Stimulated activated CD8-positive, alpha-beta memory T cell treated with anti-CD3 and anti-CD28 coated beads, Interleukin-2, amount 100 ng/mL, for 48 hours (primary cell): ENCODE data around the gene PHACTR2.
"Not testable (repeated sequence)": the region's sequence is repeated elsewhere in the genome, so short reads cannot be mapped to it uniquely, and the experiment has no call there.

Experiments used
- DNase-seq, 2 donors: peaks; one replicate each; pipeline ENCODE4 v3.0.0-alpha.2; 2020; ENCODE audit warnings: low read depth in 2 of 2

Gene PHACTR2

DNA sequence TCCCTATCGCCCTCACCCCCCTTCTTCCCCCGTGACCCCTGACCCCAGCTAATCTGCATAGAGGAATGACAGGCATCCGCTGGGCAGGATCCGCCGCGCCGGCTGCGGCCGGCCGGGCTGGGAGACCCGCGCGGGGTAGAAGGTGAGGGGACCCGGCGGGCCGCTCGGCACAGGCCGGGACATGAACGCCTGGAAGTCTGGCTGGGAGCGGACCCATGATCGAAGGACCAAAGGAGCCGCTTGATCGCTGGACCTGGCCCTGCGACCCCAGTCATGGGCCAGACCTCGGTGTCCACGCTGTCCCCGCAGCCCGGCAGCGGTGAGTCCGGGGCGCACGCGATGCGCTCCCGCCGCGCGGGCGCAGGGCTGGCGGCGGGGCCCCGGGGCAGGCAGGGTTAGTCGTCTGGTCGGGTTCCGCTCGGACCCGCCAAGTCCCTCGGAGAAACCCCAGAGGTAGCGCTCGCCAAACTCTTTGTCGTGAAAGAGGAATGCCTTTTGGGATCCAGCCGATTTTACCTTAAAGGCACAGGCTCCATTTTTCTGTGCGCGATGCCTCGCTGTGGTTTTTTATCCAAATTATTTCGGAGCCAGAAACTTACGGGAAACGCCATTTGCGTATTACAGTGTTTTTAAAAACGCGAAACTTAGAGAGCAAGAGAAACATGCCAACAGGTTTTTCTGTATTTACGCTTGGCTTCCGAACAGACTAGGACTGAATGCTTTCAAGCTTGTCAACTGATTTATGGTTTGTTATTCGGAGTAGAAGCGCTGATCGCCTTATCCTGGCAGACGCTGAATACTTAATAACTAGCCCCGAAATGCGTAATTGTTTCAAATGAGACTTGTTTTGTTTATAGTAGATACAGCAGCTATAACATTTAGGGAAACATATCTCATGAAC, at the start of gene PHACTR2:
TSS of gene PHACTR2 (plus strand) at position 75 of the 901 bp plus-strand sequence. CDS start at position 274, 199 bp downstream.
- peak; percentile 27 to 35 for DNase-seq

DNA sequence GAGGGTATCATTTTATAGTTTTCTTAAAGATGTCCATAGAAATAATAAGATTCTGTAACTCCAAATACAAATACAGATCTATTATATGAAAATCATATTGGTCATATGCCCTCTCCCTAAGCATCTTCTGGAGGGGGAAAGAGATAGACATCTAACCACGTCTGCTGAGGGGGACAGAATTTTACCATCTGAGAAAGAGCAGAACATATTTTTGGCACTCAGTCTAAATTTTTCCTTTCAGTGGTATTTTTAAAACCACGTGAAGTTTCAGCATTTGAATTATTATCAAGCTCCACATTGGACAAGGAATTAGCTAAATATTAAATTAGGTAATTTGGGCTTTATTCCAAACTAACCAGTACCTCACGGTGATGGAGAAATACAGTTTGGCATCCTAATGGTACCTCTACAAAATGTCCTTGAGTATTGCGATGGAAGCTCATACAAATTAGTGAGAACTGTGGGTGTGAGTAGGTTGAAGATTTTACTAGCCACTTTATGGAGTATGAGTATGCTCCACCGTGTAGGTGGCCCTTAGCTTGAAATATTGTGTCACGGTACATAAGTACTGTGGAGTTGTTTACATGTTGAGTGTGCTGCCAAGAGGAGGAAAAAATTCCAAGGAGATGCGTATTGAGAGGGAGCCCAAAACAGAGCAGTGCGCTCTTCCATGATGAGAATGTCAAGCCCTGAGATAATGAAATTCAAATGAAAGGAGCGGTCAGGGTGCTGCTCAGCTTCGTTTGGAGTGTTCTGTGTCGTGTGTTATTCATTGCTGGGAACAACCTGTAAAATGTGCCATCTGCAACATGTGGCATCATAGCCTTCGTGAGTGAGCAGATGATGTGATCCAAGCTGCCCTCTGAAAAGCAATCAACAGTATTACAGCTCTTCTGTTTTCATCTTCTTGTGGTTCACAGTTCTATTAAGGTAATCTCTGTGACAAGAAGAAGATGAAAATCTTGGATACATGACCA, 48.4 kb upstream of the PHACTR2 start:
- DNase-seq: no peak

DNA sequence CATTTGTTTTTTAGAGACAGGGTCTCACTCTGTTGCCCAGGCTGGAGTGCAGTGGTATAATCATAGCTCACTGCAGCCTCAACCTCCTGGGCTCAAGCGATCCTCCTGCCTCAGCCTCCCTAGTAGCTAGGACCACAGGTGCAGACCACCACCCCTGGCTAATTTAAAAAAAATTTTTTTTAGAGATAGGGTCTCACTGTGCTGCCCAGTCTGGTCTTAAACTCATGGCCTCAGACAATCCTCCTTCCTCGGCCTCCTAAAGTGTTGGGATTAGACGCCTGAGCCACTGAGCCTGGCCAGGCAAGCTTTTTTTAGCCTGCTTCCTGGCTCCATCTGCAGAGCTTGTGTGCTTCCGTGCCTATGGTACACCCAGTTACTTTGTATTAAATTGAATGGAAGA, 46.6 kb upstream of the PHACTR2 start:
- not testable (repeated sequence) for DNase-seq

DNA sequence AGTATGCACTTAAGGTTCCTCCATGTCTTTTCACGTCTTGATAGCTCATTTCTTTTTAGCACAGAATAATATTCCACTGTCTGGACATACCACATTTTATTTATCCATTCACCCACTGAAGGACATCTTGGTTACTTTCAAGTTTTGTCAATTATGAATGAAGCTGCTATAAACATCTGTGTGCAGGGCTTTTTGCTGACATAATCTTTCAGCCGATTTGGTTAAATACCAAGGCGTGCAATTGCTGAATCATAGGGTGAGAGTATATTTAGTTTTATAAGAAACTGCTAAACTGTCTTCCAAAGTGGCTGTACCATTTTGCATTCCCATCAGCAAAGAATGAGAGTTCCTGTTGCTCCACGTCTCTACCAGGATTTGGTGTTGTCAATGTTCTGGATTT, 44.9 kb upstream of the PHACTR2 start:
- DNase-seq: no peak

DNA sequence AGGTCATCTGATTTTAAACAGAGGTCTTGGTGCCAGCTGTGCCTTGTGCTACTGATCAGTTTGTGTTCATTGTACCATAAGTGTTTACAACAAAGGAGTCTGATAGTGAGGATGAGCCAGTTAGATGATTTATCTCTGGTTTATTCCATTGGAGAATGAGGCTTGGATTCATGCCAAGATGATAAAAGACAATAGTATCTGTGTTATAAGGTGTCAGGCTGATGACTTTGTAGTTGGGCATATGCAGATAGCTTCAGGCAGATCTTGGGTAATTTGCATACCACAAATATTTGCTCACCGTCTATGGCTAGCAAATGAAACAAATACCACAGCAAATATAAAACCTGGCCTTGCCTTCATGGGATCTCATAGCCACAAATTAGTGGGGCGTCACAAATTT, 43.3 kb upstream of the PHACTR2 start:
- no peak for DNase-seq

DNA sequence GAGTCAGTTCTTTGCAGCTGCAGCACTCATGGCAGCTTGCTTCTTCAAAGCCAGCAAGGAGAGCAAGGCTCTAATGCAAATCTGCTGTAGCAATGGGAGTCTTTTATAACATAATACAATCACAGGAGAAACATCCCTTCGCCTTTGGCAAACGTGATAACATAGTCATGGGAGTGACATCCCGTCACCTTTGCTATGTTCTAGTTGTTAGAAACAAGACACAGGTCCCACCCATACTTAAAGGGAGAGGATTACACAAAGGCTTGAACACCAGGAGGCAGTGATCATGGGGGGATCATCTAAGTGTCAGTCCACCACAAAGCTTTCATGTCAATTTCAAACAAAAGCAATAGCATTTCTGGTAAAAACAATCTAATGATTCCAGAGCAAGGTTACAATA, 40.1 kb upstream of the PHACTR2 start:
- DNase-seq: no peak

DNA sequence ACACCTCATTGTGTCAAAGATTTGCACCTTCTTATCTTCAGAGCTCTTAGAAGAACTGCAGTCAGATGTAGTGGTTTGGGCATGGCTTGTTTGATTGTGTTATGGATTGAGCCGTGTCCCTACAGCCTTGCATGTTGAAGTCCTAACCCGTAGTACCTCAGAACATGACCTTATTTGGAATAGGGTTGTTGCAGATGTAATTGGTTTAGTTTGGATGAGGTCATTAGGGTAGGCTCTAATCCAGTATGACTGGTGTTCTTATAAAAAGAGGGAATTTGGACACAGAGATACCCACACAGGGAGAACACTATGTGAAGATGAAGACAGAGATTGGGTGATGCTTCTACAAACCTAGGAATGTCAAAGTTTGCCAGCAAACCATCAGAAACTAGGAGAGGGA, 35.4 kb upstream of the PHACTR2 start:
- DNase-seq: no peak

DNA sequence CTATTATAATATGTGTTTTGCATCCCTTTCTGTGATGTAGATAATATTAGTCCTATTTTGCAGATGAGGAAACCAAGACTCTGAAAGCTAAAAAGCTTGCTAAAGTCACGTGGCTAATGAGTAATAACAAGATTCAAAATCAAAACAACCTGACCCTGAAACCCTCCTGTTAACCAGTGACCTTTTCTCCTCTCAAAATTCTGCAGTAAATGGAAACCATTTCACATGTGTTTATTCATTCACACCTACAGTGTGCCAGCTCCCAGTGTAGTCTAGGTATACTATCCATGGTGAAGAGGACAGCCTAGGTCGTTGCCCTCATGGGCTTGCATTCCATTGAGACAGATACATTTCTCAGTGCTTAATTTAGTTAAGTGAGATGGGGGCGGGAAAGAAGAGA, 30.6 kb upstream of the PHACTR2 start:
- DNase-seq: no peak

DNA sequence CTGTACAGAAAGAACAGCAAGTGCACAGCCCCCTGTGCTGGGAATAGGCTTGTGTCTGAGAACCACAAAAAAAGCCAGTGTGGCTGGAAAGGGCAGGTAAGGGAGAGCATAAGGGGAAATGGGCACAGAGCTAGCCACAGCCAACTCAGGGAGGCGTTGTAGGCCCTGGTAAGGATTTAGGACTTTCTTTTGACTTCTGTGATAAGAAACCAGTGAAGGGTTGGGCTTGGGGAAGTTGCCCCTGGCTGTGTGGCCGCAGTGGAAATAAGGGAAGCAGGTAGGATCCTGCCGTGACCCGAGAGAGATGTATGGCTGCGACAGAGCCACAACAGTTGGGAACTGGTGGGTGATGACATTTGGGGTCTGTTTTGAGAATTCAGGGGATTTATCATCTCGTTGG, 30.0 kb upstream of the PHACTR2 start:
- no peak for DNase-seq

DNA sequence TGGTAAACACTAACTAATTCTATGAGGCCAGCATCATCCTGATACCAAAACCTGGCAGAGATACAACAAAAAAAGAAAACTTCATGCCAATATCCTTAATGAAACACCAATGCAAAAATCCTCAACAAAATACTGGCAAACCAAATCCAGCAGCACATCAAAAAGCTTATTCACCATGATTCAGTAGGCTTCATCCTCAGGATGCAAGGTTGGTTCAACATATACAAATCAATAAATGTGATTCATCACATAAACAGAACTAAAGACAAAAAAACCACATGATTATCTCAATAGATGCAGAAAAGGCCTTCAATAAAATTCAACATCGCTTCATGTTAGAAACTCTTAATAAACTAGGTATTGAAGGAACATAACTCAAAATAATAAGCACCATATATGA, 28.4 kb upstream of the PHACTR2 start:
- not testable (repeated sequence) for DNase-seq

DNA sequence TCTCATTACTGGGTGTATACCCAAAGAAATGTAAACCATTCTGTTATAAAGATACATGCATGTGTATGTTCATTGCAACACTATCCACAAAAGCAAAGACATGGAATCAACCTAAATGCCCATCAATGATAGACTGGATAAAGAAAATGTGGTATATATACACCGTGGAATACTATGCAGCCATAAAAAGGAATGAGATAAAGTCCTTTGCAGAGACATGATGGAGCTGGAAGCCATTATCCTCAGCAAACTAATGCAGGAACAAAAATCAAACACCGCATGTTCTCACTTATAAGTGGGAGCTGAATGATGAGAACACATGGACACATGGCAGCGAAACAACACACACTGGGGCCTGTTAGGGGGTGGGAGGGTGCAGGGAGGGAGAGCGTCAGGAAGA, 26.4 kb upstream of the PHACTR2 start:
- DNase-seq: not testable (repeated sequence)

DNA sequence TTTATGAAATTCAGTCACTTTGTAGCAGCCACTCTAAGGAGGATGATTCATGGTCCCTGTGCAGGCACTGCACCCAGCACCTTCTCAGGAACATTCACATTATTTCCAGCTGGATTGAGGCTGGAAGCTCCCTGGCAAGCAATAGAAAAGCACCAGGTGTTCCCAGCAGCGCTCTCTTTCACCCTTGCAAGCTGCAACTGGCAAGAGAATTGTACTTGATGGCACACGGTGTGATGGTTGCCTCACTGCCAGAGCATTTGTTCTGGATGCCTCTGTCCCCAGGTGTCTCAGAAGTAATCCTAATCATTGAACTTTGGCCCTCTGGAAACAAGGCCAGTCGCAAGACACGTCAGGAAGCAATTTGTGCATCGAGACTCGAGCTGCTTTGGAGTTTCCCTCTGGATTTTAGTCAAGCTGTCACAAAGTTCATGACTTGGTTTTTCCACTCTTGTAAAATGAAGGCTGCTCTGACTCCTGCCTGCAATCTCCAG, 24.9 kb upstream of the PHACTR2 start:
- DNase-seq: no peak

DNA sequence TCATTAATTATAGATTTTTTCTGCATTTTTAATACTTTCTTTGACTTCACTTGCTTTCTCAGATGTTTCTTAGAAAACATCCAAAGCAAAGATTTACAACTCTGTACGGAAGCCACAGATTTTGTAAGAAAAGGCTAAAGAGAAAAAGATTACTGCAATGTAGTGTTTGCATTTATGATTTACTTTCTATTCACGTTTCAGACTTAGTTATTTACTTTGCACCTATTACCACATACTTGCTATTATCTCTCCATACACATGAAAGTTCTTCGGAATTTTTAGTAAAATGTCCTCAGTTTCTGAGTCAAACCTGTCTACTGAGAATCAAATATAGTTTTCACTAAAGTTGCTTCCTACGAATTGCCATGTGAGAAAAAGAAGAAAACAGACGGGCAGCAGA, 22.2 kb upstream of the PHACTR2 start:
- DNase-seq: no peak

DNA sequence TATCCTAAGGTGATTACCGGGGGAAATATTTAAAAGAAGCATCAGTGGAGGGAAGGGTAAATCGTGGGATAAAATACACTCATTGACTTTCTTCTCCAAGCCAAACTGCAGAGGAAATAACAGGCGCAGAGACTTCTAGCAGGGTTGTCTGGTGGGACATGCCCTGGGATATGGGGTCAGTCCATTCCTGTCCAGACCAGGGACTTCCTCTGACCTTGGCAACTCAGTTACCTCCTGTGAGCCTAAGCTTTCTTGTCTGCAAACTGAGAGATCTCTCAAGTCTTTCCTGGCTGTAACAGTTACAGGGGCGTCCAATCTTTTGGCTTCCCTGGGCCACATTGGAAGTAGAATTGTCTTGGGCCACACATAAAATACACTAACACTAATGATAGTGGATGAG, 21.7 kb upstream of the PHACTR2 start:
- no peak for DNase-seq

DNA sequence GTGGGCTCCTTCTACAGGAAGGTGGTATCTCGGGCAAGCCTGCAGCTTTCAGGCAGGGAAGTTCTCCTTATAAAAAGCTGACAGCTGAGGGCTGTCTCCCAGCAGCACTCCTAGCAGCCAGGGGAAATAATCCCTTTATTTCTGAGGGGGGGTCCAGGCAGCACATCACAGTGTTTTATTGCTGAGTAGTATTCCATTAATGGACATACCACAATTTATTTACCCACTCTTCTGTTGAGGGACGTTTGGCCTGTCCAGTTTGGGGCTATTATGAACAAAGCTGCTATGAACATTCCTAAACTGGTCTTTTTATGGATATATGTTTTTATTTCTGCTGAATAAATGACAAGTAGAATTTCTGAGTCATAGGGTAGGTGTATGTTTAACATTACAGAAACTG, 20.0 kb upstream of the PHACTR2 start:
- DNase-seq: no peak

DNA sequence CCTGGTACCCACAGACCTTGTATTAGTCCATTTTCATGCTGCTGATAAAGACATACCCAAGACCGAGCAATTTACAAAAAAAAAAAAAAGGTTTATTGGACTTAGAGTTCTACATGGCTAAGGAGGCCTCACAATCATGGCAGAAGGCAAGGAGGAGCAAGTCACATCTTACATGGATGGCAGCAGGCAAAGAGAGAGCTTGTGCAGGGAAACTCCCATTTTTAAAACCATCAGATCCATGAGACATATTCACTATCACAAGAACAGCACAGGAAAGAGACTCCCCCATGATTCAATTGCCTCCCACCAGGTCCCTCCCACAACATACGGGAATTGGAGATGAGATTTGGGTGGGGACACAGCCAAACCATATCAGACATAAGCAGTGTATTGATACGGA, 17.6 kb upstream of the PHACTR2 start:
- not testable (repeated sequence) for DNase-seq

DNA sequence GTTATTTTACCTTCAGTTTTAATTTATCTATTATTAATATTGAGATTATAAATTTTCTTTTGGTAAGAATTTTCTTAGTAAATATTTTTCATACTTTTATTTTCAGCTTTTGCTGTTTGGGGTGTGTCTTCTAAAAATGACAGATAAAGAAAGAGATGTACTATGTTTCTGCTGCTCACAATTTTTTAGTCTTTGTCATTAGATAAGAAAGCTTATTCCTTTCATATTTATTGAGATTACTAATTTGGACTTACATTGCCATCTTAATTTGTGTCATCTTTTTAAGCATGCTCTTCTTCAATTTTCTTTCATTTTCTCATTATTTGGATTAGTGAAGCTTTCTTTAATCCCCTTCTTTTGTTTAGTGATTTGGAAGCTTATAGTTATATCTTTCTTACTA, 13.6 kb upstream of the PHACTR2 start:
- no peak for DNase-seq

DNA sequence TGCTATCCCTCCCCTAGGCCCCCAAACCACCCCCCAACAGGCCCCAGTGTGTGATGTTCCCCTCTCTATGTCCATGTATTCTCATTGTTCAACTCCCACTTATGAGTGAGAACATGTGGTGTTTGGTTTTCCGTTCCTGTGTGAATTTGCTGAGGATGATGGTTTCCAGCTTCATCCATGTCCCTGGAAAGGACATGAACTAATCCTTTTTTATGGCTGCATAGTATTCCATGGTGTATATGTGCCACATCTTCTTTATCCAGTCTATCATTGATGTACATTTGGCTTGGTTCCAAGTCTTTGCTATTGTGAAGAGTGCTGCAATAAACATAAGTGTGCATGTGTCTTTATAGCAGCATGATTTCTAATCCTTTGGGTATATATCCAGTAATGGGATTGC, 11.8 kb upstream of the PHACTR2 start:
- not testable (repeated sequence) for DNase-seq

DNA sequence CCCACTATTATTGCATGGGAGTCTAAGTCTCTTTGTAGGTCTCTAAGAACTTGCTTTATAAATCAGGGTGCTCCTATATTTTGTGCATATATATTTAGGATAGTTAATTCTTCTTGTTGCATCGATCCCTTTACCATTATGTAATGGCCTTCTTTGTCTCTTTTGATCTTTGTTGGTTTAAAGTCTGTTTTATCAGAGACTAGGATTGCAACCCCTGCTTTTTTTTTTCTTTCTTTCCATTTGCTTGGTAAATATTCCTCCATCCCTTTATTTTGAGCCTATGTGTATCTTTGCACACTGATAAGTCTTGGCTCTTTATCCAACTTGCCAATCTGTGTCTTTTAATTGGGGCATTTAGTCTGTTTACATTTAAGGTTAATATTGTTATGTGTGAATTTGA, 8.3 kb upstream of the PHACTR2 start:
- not testable (repeated sequence) for DNase-seq

DNA sequence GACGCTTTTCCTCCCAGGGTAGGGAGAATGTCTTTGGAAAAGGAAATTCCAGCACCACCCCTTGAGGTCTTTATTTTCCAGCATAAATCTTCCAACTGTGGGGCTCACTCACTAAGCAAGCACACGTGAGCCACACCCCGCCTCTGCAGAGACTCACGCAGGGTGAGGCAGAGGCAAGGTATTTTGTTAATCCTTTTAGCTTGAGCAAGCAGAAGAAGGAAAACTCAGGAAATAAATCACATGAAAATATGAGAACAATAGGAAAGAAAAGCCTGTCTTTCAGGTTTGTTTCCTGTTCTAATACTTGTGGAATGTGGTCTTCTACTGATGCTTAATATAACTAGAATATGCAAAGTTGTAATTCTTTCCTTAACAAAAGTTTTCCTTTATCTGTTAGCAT, 4.1 kb upstream of the PHACTR2 start:
- DNase-seq: no peak

DNA sequence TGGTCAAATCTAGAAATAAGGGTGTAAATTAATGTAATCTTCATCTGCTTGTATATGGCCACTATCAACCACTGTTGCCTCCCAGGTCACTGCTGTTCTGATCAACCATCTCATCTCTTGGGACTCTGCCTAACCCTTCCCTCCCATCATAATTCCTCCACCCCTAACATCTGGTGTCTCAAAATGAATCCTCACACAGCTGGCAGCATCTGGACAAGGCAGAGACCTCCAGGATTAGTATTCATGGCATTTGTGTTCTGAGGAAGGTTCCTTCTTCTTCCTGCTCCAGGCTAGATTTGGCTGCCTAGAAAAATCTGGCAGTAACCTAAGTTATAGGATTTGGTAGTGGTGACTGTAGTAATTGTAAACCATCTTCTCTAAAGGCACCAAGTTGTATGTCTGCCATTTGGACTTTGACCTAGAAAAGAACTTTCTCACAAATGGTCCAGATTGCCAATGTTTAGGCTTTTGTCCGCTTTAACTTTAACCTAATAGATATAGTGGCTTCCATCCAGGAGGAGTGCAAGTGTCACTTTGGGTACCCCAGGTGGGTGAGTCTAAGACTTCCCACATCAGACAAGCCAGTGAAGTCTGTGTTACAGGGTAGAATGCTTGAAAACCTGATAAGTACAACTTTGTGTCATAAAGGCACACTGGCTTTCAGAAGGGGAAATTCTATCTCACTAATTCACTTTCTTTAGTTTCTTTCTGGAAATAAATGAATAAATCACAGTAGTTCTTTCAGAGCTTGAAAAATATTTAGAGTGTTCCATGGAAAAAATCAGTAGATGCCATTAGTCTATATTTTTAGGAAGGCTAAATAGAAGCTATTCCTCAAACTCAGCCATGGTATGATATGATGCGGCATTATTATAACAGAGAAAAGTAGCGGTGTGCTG, 3.0 kb upstream of the PHACTR2 start:
- DNase-seq: no peak
